Common myeloid progenitor, CD34-positive (primary cell): Measurements from ENCODE around the gene SLC38A7.
"Not testable (repeated sequence)": the region's sequence is repeated elsewhere in the genome, so short reads cannot be mapped to it uniquely, and the experiment has no call there.

Experiments used
- CTCF ChIA-PET: fragments of 350-600 bp; sonication (Branson Sonifier 250); formaldehyde crosslinking; loops from one replicate; lab custom pipeline; 2021; ENCODE audit warnings: antibody characterized with exemption; lab: Charles Lee
- POLR2A ChIA-PET: fragments of 350-600 bp; sonication (Branson Sonifier 250); formaldehyde crosslinking; loops from one replicate; lab custom pipeline; 2021; ENCODE audit warnings: antibody characterized with exemption; lab: Charles Lee
- DNase-seq, 3 donors: peaks; one replicate each; pipeline versions ENCODE4 v3.0.0 to v3.0.0-alpha.2; 2013
- H3K27ac ChIP-seq, 2 experiments: 1 replicate in 1 of 2; 2 replicates in 1 of 2; pipeline ENCODE4 v1.7.0; 2013; ENCODE audit warnings: inconsistent platforms in 2 of 2, low read length in 2 of 2, mild to moderate bottlenecking in 2 of 2, low read depth in 1 of 2, moderate library complexity in 1 of 2; ENCODE audit not compliant: severe bottlenecking in 2 of 2, insufficient read depth in 1 of 2, poor library complexity in 1 of 2
- H3K27me3 ChIP-seq, 5 experiments: replicated peaks in 2 of 5; 1 replicate in 3 of 5; 2 replicates in 2 of 5; pipeline versions ENCODE4 v1.6.1 to v1.7.0; 2013; ENCODE audit warnings: low read length in 4 of 5, mild to moderate bottlenecking in 2 of 5, moderate library complexity in 2 of 5, inconsistent platforms in 1 of 5; ENCODE audit not compliant: insufficient read depth in 5 of 5, control insufficient read depth in 4 of 5
- H3K36me3 ChIP-seq, 4 experiments: 1 replicate in 2 of 4; 2 replicates in 2 of 4; pipeline versions ENCODE4 v1.6.1 to v1.7.0; 2013; ENCODE audit warnings: low read length in 3 of 4, control low read depth in 1 of 4, mild to moderate bottlenecking in 1 of 4; ENCODE audit not compliant: control insufficient read depth in 4 of 4, insufficient read depth in 4 of 4
- H3K4me1 ChIP-seq, 4 experiments: 1 replicate in 3 of 4; 2 replicates in 1 of 4; pipeline versions ENCODE4 v1.6.1 to v1.7.1; 2013; ENCODE audit warnings: low read length in 3 of 4, mild to moderate bottlenecking in 3 of 4, control low read depth in 1 of 4, inconsistent platforms in 1 of 4, moderate library complexity in 1 of 4; ENCODE audit not compliant: control insufficient read depth in 4 of 4, insufficient read depth in 4 of 4; ENCODE audit errors: control extremely low read depth in 1 of 4
- H3K4me3 ChIP-seq, 7 experiments: 1 replicate in 4 of 7; 2 replicates in 3 of 7; pipeline versions ENCODE4 v1.5.1 to v1.7.0; 2013; ENCODE audit warnings: mild to moderate bottlenecking in 7 of 7, low read length in 6 of 7, moderate library complexity in 6 of 7, inconsistent platforms in 2 of 7, low read depth in 2 of 7, control low read depth in 1 of 7; ENCODE audit not compliant: insufficient read depth in 4 of 7, control insufficient read depth in 1 of 7; ENCODE audit errors: extremely low read depth in 1 of 7
- H3K9me3 ChIP-seq, 5 experiments: 1 replicate in 4 of 5; 2 replicates in 1 of 5; pipeline versions ENCODE4 v1.6.1 to v1.7.1; 2013; ENCODE audit warnings: low read length in 4 of 5, mild to moderate bottlenecking in 2 of 5, inconsistent platforms in 1 of 5, low read depth in 1 of 5, moderate library complexity in 1 of 5; ENCODE audit not compliant: control insufficient read depth in 4 of 5, insufficient read depth in 2 of 5; ENCODE audit errors: control extremely low read depth in 1 of 5
- WGBS: methylation state at CpG from one replicate; pipeline ENCODE4 v1.1.5; 2013; ENCODE audit not compliant: insufficient coverage; 5-methylcytosine and 5-hydroxymethylcytosine counted together

SLC38A7 gene

DNA sequence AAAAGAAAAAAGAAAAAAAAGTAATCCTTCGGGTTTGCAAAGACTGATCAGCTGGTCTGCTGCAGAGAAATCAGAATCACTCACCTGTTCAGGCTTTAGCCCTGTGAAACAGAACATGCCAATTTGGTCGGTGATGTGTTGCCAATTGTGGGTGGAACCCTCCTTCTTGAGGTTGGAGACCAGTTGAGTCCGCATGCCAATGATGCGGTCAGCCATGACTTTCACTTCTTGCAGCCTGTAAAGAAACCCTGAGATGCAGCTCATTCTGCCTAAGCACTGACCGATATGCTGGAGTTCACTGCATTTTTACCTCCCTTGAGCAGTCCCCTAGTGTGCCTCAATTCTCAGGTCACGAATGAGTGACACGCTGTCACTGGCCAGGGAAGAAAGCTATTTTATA, 24.8 kb upstream of the SLC38A7 start:
- Histone ChIP-seq H3K9me3 (no peaks in the 10 kb centered on the region), H3K27ac (no peak overlapping the region), H3K4me1 (no peaks in the 10 kb centered on the region), H3K36me3 (peaks cover 20 to 55% (median 34%) of the 10 kb centered on the region in 4 experiments), H3K27me3 (no peaks in the 10 kb centered on the region), H3K4me3 (no peak overlapping the region)
- POLR2A ChIA-PET: no interaction called here
- 95% methylated on average over 5 of the region's 7 CpGs for WGBS
- DNase-seq: no peak
- CTCF ChIA-PET: no interaction called here

DNA sequence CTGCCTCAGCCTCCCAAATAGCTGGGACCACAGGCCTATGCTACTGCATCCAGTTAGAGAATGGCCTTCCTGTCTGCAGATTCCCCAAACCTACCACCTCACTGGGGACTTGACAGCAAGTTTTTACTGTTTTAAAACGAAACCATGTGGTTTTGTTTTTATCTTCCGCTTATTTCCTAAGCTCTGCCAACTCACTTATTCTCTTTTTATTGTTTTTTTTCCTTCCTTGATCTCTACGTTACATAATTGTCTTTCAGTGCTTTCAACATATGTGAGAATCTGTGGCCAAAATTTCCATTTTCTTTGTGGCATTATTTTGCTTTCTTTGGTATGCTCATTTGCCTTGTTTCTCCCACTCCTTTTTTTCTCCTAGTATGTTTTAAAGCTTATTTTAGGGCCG, 14.6 kb upstream of the SLC38A7 start:
- no peak overlapping the region for H3K27ac ChIP-seq
- no peaks in the 10 kb centered on the region for H3K27me3 ChIP-seq
- no peak overlapping the region for H3K4me3 ChIP-seq
- DNase-seq: peak in 2 of 3 donors; percentile 46 to 48
- ChIA-PET CTCF (interaction anchor here (0.7 to 1.1 kb wide), 3 partner anchors 12 to 57 kb away, joined by 3 to 4 read pairs (median 3); no protein-coding TSS in a partner anchor), POLR2A (no interaction called here)
- 47% methylated on average over 3 of the region's 4 CpGs for WGBS
- no peaks in the 10 kb centered on the region for H3K9me3 ChIP-seq
- H3K36me3 ChIP-seq: no peaks in the 10 kb centered on the region
- H3K4me1 ChIP-seq: no peaks in the 10 kb centered on the region

DNA sequence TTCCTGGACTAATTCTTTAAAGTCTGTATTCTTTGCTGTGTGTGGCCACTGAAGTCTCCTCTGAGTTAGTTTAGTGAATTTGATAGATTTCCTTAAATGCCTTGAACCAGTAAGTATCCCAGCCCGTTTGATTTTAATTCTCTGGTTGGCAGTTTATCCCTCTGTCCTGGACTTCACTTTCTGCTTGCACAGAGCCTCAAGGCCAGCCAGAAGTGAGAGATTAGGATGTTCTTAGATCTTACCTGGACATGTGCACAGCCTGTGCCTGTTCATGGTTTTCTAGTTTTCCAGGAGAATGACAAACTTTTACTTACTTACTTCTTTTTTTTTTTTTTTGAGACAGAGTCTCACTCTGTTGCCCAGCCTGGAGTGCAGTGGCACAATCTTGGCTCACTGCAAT, 10.8 kb upstream of the SLC38A7 start:
- no peak overlapping the region for H3K27ac ChIP-seq
- CTCF ChIA-PET: interaction anchor here (0.5 kb wide), 1 partner anchor 212 kb away, joined by 3 read pairs; no protein-coding TSS in a partner anchor
- peaks cover 0 to 6% (median 3%) of the 10 kb centered on the region in 5 experiments for H3K9me3 ChIP-seq
- H3K27me3 ChIP-seq: no peaks in the 10 kb centered on the region
- H3K4me3 ChIP-seq: no peak overlapping the region
- WGBS: 67% methylated on average over 1 of the region's 1 CpG
- no peaks in the 10 kb centered on the region for H3K4me1 ChIP-seq
- no peaks in the 10 kb centered on the region for H3K36me3 ChIP-seq
- POLR2A ChIA-PET: no interaction called here
- no peak for DNase-seq

DNA sequence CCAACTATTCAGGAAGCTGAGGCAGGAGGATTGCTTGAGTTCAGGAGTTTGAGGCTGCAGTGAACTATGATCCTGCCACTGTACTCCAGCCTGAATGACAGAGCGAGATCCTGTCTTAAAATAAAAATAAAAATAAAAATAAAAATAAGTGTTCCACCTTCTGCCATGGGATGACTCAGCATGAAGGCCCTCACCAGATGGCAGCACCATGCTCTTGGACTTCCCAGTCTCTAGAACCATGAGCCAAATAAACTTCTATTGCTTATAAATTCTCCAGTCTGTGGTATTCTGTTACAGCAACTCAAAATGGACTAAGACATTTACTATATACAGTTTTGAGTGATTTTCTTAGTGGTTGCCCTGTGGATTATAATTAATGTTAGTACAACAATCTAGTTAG, 7.9 kb upstream of the SLC38A7 start:
- POLR2A ChIA-PET: no interaction called here
- WGBS: no CpG with 5 or more reads among the region's 1 CpG

DNA sequence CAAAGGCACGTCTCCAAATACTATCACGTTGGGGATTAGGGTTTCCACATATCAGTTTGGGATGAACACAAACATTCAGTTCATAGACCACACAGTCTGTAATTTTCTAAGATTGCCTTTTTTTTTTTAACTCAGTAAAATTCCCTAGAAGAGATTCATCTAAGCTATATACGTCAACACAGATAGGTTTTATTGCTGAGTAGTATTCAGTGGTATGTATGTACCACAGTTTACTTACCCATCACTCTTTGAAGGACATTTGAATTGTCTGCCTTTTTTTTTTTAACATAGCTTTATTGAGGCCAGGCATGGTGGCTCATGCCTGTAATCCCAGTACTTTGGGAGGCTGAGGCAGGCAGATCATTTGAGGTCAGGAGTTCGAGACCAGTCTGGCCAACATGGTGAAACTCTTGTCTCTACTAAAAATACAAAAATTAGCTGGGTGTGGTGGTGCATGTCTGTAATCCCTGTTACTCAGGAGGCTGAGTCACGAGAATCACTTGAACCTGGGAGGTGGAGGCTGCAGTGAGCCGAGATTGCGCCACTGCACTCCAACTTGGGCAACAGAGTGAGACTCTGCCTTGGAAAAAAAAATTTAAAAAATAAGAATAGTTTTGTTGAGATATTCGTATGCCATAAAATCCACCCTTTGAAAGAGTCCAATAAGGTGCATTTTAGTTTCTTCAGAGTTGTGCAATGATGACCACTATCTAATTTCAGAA, 2.6 kb upstream of the SLC38A7 start:
- H3K4me1 ChIP-seq: peaks cover 0 to 14% (median 13%) of the 10 kb centered on the region in 4 experiments
- H3K27me3 ChIP-seq, H3K9me3 ChIP-seq, H3K4me3 ChIP-seq, DNase-seq, H3K27ac ChIP-seq, POLR2A ChIA-PET, H3K36me3 ChIP-seq: not testable (repeated sequence)
- CTCF ChIA-PET: interaction anchor here (1.3 to 1.4 kb wide), 2 partner anchors 12 to 16 kb away, joined by 3 to 4 read pairs; no protein-coding TSS in a partner anchor
- 90% methylated on average over 4 of the region's 8 CpGs for WGBS

More for the DNA sequence above, 7.9 kb upstream of the SLC38A7 start:
- no peaks in the 10 kb centered on the region for H3K27me3 ChIP-seq
- DNase-seq: peak in 2 of 3 donors; percentile 8 to 9
- CTCF ChIA-PET: interaction anchor here (0.6 kb wide), 1 partner anchor 1837 kb away, joined by 3 read pairs; no protein-coding TSS in a partner anchor
- peaks cover 0 to 6% (median 3%) of the 10 kb centered on the region in 5 experiments for H3K9me3 ChIP-seq
- H3K27ac ChIP-seq: no peak overlapping the region
- H3K4me3 ChIP-seq: no peak overlapping the region
- no peaks in the 10 kb centered on the region for H3K36me3 ChIP-seq
- H3K4me1 ChIP-seq: no peaks in the 10 kb centered on the region

DNA sequence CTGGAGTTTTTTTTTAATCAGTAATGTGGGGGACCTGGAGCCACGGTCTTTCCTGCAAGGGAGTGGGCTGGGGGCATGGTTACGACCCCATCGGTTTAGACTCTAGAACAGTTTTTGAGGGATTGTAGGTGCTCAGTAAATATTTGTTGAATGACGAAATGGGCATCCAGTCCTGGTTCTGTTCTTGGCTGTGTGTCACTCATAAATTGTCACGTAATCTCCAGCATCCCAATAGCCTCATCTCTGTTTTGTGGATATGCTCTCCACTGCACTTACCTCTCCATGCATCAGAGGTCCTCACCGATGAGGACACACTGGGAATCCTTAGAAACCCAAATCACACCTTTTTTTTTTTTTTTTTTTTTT, 497 bp upstream of the SLC38A7 start:
- Histone ChIP-seq H3K27ac (no peak overlapping the region), H3K4me3 (peak overlapping the region in 4 of 7 experiments; percentile 85 to 91 (median 86))
- POLR2A ChIA-PET: no interaction called here

DNA sequence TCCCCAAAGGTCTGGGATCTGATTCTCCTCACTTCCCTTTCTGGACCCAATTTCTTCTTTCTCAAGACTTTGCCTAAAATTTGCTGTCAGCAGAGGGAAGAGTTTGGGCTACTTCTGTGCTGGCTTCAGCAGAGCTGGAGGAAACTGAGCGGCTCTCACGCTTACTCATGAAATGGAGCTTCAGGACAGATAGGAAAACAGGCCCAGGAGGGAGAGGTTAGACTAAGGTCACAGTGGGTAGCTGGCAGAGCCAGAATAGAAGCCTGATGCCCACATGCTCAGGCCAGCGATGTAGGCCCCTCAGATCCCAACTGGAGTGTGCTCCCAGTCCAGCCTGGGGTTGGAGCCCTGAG, 593 bp downstream of the SLC38A7 start:
- ChIA-PET CTCF (interaction anchor here (0.8 to 1.7 kb wide), 4 partner anchors 15 to 73 kb away, joined by 3 to 5 read pairs (median 4); no protein-coding TSS in a partner anchor), POLR2A (no interaction called here)
- DNase-seq: peak in 2 of 3 donors; percentile 10 to 12

More for the DNA sequence above, 497 bp upstream of the SLC38A7 start:
- peaks cover 0 to 7% (median 5%) of the 10 kb centered on the region in 4 experiments for H3K36me3 ChIP-seq
- H3K27me3 ChIP-seq: no peaks in the 10 kb centered on the region
- 100% methylated on average over 2 of the region's 6 CpGs for WGBS
- CTCF ChIA-PET: interaction anchor here (0.6 to 1.7 kb wide), 4 partner anchors 13 to 51 kb away, joined by 3 to 5 read pairs (median 4); no protein-coding TSS in a partner anchor
- H3K9me3 ChIP-seq: no peaks in the 10 kb centered on the region
- H3K4me1 ChIP-seq: peaks cover 0 to 14% (median 13%) of the 10 kb centered on the region in 4 experiments
- no peak for DNase-seq

More for the DNA sequence above, 593 bp downstream of the SLC38A7 start:
- H3K9me3 ChIP-seq: no peaks in the 10 kb centered on the region
- peak overlapping the region; percentile 78 to 91 (median 85) for H3K4me3 ChIP-seq
- no peaks in the 10 kb centered on the region for H3K27me3 ChIP-seq
- peaks cover 0 to 14% (median 13%) of the 10 kb centered on the region in 4 experiments for H3K4me1 ChIP-seq
- H3K36me3 ChIP-seq: peaks cover 0 to 12% (median 8%) of the 10 kb centered on the region in 4 experiments
- peak overlapping the region; percentile 33 to 80 for H3K27ac ChIP-seq
- 7% methylated on average over 2 of the region's 3 CpGs for WGBS
